Activated naive CD4-positive, alpha-beta T cell treated with anti-CD3 and anti-CD28 coated beads, Interleukin-2, amount 50 U/mL, for 16 hours (primary cell): Measurements from ENCODE around the gene SLC2A1.

Experiments used
- DNase-seq: peaks from one replicate; pipeline ENCODE4 v3.0.0-alpha.2; 2020

Gene SLC2A1

DNA sequence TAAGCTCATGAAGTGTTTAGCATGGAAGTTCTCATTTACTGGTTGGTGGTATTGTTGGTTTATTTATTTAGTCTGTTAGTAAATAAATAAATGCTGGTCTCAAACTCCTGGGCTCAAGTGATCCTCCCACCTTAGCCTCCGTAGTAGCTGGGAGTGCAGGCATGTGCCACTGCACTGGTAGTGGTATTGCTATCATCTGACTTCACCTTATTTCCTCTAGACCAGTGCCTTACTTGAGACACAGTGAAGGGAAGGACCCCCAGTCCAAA, 1.4 kb upstream of the SLC2A1 start:
- no peak for DNase-seq

DNA sequence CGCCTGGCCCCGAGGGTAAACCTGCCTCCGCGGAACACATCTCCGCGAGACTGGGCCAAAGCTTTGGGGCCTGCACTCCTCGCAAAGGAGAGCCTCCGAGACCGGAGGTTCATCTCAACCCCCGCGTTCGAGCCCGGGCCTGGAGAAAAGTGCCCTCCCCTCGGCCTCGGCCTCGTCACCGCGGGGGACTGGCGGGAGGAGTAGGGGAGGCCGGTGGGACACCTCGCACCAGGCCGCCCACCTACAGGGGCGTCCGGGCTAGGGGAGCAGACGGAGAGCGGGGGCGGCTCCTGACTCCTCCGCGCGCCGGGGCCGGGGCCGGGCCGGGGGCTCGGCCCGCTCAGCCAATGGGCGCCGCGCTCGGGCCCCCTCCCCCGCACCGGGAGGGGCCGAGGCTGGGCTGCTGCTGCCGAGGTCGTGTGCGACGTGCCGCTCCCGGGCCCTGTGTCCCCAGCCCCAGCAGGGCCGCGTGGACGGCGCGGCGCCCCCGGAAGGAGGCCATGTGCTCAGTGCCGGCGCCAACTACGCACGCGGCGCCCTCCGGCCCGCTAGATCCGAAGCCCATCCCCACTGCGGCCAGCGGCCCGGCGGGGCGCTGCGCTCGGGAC, 684 bp downstream of the SLC2A1 start:
- DNase-seq = peak; percentile 76

DNA sequence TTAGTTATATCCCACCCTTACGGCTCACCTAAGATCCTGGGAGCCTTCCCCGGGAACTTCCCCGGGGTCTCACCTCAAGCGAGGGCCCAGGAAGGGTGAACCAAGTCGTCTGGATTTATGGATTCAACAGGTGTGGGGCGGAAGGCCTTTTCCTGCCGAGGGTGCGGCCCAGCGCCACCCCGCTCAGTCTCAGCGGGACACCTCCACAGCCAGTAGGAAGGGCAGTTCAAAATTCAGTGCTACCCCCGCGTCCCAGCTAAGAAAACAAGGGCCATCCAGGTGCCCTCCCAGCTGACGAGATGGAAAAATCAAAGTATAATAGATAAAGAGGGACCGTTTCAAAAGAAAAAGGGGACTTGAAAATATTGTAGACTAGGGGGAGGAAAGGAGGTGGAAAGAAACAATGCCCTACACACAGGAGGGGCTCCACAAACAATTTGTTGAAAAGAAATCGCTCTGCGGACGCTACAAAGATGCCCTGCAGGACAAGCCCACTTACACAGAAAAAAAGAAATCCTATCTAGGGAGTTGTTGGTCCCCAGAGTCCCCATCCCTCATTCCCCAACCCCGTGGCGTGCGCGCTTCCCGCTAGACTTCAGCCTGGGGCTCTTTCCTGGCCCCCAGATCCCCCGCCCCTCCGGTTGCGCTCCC, 1.3 kb downstream of the SLC2A1 start:
- no peak for DNase-seq

DNA sequence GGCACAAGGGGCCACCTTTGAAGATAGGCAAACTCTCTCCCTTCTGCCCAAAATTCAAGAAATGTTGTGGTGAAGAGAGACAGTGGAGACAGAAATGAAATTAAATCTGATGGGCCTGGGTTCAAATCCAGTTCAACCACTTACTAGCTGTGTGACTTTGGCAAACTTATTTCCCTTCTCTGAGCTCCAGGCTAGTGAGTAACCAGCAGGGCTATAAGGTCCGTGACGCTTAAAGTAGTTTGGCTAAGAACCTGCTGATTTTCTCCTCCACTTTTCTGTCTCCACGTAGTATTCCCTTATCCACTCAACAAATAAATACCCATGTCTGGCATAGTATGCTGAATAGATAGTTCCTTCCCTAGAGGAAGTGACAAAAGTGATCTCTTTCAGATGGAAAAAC, 1.9 kb downstream of the SLC2A1 start:
- DNase-seq = no peak

DNA sequence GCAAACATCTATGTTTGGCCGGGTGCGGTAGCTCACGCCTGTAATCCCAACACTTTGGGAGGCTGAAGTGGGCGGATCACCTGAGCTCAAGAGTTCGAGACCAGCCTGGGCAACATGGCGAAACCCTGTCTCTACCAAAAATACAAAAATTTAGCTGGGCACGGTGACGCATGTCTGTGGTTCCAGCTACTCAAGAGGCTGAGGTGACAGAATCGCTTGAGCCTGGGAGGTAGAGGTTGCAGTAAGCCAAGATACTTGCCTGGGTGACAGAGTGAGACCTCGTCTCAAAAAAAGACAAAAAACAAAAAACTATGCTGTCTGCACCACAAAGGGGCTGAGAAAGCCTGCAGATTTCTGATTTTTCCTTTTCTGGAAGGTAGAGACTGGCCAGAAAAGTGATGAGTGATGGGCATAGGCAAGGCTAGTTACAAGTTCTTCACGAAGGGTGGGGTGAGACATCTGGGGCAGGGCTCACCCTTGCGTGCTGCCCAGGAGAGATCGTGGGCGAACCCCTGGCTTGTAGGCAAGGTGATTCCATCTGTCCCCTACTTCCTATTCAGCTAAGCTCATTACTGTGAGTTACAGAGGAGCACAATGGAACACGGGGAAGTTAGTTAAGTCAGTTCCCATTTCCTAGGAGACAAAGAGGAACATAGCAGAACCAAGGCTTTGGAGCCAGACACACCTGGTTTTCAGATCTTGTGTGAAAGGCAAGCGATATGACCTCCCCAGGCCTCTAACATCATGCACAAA, 3.2 kb downstream of the SLC2A1 start:
- no peak for DNase-seq

DNA sequence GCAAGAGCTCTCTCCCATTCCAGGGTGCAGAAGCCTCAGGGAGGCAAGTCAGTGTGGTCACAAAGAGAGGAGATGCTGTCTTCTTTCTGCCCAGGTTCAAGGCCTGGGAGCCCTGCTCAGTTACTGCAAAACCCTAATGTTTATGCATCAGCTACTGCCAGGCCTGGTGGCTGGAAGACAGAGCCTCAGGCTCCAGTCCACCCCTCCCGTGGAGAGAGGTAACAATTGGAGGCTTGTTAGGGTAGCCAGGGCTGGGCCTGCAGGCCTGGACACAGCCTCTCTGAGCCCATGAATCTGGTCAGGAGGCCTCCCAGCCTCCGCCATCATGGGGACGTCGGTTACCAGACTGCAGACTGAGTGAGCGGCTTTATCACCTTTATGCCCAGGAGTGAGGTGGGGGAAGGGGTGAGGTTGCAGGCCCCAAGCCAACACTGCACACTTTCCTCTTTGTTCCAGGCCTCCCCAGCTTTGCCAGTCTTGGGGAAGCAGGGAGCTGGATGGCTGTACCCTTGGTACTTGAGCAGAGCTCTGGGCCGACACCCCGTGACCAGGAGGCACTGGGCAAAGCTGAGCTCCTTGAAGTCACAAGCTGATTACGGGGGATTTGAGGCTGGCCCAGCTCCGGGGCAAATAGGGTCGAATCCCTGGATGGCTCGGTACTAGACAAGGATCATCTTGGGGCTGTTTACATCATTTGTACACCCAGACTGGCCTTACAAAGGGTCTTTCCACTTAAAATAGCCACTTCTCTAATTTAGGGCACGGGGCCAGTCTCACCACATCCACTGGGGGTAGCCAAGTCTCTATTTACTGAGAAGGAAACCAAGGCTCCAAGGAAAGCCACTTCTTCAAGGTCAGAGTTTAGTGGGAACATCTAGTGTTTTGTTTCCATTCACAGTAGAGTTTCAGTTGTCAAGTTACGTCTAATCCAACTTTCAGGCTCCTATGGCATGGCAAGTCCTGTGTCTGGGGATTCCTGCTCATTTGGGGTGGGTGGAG, 5.2 kb downstream of the SLC2A1 start:
- DNase-seq = no peak

DNA sequence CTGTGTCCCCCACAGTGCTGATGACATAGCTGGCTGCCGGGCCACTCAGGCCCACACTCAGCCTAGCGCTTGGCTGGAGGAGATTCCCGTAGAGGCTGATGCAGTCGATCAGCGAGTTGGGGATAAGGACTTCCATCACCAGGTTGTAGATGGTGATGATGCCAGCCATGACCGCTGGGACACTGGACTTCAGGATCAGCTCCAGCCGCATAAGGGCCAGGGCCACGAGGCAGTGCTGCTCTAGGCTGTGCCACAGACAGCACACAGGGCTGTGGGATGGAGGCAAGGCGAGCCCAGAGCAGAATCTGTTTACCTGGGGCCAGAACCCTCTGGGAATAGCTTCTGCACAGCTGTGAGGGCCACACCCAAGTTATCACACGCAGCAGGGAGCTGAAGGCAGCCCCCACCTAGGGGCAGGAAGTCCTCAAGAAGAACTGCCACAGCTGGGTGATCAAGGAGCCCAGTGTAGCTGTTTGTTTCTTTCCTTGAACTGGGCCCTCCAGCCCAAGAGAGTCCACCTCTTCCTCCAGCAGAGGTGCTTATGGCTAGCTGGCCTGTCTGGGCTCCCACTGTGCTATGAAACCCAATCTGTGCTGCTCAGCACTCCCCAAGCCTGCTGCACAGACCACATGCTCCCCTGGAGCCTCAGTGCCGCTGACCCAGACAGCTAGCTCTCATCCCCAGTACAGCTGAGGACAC, 6.2 kb downstream of the SLC2A1 start:
- DNase-seq = no peak

DNA sequence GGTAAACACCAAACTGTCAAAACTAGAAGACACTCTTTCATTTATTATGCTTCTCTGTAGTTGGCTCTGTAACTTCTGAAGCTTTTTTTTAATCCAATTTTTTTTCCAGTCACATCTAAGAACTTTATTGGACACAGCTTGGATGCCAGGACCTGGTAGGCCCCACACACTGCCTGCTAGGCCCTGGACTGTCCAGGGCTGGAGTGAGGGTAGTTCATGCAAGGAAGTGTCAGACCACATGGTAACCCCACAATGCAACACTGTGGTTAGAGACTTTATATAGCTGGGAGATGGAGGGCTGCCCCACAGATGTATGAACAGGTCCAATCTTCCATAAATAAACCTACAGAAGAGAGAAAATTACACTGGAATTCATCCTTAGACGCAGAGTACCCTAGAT, 7.1 kb downstream of the SLC2A1 start:
- no peak for DNase-seq

DNA sequence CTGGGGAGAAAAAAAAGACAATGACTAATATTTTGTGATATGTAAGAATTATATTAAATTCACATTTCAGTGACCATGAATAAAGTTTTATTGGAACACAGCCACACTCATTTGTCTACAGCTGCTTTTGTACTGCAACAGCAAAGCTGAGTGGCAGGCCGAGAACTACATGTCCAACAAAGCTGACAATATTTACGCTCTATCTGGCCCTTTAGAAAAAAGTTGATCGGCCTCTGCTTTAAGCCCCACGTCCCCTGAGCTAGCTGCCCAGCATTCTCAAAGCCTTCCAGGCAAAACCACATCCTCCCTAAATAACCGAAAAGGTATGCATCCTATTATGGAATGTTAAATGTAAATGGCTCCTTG, 8.6 kb downstream of the SLC2A1 start:
- no peak for DNase-seq

DNA sequence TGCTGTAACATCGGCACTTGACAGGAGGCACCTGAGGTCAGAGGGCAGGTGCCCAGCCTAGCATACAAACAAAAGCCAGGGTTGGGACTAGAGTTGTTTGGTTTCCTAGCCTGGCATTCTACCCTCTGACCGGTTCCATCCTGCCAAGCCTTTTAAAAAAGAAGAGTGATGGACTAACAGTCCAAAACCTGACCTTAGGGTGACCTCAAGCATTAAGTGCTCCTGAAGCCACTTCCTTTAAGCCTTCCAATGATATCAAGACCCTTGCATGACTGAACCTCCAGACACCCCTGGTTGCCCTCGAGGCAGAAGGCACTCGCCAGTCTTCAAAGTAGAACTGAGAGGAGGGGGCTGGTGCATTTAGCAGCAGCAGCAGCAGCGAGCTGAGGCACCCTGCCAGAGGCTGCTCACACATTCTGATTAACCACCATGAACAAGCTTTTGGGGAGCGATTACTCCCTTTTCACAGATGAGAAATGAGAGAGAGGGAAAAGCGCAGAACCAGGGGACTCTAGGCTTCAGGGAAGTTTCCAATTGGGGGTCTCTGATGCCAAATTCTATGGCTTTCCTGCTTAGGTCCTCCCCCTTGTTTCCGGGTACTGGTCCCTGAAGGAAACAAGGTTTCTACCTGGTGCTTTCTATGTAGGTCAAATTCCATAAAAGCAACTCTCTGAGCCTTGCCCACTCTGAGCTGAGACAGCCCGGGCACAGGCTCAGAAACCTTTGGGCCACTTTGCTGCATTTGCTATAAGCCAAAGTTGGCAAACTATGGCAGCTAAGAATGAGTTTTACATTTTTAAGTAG, 9.2 kb downstream of the SLC2A1 start:
- no peak for DNase-seq

DNA sequence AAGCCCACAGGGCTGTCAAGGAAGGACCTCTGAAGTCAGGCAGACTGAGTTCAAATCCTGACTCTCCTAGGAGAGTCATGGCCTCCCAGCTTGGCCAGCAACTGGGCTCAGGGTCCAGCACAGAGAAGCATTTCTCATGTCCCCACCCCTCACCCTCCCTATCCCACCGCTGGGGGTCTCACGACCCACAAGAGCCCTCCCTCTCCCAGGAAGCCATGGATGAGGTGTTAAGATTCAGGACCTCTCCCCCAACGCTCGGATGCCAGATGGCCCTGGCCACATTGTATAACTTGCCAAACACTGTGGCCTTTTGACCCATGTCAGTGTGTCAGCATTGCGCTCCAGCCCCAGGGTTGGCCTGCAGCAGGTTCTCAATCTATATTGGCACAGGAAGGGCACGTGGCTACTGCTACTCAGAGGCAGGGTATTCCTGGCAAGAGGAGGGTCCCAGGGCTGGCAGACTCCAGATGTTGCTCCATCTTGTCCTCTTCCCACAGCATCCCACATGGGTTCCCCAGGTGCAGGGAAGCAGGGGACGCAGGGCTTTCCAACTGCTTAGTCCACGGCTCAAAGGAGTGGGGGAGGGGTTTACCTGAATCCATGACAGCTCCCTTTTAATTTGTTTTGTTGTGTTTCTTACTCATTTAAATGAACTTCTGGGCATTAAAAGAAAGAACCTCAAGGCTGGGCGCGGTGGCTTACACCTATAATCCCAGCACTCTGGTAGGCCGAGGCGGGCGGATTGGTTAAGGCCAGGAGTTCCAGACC, 10.5 kb downstream of the SLC2A1 start:
- no peak for DNase-seq

DNA sequence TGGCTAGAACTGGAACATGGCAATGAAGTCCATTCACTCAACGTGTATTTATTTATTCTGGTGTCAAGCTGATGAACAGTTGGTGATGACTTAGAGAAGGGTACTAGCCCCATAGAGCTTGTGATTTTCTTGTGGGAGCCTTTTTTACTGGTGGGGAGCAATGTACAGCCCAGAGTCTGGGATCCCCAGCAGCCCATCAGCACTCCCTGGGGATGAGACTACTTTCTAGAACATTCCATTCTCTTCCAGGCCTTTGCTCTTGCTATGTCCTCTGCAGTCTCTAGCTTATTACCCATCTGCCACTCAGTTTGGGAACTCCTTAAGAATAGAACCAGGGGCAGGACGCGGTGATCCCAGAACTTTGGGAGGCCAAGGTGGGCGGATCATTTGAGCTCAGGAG, 11.6 kb downstream of the SLC2A1 start:
- DNase-seq = no peak

DNA sequence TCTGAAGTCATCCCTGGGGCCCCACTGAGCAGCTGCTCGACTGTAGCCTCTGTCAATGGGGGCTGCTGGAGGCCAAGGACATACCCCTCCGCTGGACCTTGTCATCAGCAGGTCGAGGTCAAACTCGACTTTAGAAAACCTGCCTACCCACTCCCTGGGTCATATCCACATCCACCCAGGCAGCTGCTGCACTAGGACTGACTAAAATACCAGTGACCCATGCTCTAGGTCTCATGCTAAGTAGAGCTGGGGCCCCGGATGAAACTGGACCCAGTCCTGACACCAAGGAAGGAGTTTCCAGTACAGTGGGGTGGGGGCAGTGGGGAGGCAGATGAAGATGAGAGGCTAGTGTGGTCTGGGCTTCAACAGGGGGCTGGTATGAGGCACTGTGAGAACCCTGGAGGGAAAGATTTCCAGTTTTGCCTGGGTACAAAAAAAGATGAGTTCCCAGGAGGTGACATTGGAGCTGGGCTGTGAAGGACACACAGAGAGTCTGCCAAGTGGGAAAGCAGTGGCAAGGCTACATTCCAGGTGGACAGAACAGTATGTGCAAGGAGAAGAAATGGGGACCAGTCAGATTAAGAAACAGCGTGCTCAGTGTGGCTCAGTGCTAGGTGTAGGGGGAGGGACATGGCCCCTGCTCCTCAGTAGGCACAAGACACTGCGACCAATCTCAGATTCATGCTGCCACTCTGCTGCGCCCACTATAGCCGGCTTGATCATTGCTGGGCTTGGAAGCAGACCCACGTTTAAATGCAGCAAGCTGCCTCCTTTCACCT, 12.4 kb downstream of the SLC2A1 start:
- DNase-seq = no peak

DNA sequence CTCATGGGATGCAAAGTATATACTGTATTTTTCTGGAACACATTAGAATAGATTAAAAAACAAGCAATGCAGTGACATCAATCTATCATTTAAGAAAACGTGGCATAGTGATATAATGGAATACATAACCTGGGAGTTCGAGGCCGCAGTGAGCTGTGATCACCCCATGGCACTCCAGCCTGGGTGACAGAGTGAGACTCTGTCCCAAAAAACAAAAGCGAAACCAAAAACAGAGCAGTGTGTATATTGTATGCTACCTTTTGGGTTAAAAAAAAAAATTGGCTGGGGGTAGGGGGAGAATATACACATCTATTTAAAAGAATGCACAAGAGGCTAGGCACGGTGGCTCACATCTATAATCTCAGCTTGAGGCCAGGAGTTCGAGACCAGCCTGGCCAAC, 13.5 kb downstream of the SLC2A1 start:
- no peak for DNase-seq

DNA sequence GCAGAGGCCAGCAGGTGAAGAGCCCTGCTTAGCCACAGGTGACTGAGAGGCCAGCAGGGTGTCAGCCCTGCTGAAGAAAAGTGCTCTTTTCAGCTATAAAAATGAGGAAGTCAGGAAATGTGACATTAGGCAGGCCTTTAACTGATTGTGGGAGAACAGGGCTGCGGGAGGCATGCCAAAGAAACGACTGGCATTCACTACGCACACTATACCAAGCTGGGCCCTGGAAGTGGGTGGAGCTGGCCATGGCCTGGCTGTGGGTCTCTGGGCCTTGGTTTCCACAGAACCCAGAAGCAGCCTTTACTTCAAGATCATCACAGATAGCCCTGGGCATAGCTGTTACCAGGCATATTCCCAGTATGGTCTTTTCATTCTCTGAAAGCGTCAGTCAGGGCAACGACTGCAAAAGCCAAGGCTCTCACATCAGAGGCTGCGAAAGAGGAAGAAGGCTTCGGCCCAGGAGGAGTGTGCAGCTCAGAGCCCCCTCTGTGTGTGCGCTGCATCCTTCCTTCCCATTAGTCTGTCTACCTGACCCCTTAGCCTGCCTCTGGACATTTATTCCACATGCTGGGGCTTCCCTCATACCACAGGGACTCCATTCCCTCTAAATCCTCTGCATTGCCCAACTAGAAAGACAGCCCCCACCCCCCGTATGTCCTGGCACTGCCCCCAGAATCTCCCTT, 14.3 kb downstream of the SLC2A1 start:
- no peak for DNase-seq

DNA sequence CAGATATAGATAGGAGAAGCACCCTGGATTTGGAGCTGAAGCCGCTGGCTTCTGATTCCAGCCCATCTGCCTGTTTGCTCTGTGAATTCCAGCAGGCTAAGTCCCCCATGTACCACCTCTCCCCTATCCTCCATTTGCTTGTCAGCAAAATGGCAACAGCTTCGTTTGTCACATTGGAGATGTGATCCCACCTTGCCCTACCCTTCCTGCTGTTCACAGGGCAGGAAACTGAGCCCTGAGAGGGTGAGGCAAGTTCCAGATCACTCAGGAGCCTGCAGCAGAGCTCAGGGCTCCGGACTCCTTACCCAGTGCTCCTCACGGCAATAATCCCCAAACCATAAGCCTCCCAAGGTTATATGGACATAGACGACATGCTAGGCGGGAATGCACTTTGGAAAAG, 14.9 kb downstream of the SLC2A1 start:
- no peak for DNase-seq

DNA sequence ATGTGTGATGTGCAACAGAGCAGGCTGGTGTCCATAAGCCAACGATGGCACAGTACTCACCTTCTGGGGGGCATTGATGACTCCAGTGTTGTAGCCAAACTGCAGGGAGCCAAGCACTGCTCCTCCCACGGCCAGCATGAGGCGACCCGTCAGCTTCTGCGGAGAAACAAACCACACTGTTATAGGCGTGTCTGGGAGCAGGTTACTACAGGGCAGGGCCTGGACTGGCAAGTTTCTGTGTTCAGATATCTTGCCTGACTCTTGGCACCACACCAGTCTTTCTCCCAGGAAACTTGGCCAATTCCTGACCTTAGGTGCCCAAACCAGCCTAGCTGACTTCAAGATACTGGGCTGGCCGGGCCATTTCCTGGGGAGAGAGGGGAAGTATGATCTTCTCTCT, 15.5 kb downstream of the SLC2A1 start:
- DNase-seq = no peak

DNA sequence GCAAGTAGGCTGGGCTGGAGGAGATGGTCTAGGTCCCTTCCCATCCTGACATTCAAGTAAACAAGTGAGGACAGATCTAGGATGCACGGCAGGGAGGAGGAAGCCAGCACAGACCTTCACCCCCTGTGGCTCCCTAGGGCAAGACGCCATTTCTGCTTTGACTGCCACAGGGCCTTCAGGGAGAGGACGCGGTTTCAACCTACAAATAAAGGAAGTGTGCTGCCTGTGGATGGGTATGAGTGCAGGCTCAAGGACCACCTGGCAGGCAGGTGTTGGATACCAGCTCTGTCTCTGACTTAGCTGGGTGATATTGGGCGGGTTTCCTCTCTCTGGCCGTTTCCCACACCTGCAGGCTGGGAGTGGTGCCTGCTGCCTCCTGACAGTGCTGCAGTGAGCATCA, 16.2 kb downstream of the SLC2A1 start:
- DNase-seq = no peak

DNA sequence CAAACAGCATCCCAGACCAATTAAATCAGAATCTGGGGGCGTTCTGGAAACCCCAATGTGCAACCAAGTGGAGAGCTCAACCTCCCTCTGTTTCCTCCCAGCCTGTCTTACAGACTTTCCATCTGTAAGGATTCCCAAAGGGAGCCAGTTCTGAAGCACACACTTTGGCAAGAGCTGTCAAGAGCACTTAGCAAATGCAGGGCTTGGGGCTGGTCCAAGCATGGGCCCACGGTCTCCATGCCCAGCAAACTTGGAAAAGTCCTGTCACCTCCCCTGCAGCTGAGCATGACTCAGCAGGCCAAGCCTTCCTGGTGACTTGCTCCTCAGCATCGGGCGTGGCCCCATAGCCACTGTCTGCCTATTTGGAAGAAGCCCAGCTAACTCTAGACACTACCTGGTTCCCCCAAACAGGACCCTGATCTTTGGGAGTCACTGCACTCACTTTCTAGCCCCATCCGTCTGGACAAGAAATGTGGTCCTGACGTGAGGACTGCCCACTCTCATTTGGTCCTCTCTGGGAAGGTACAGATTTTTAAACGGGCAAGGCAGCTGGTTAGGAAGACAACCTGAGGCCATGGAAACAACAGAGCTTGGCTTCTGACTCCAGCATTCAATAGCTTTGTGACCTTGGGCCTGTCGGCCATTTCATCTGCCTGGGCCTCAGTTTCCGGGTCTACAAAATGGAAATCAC, 16.9 kb downstream of the SLC2A1 start:
- DNase-seq = no peak
